ENCODE results near the gene PTGDS. TPM values are rescaled to one million over a fixed set of nuclear protein-coding genes. Genes with fewer than 3 reads are reported as not detected.

The PTGDS gene
- total and polyA plus RNA-seq, 10 of the 15 experiments (the other 5 are each of a cell fraction or from before 2014, with no cell fraction given), result not detected

GRCh38 chr9:136992819-136993369, 15.6 kb downstream of the PTGDS start:
- H3K36me3 ChIP-seq (ENCODE audit: control insufficient read depth in 2 of 2, insufficient read depth in 2 of 2, low read length in 1 of 2), result no peaks in the 10 kb centered on the region
- no peaks in the 10 kb centered on the region for H4K20me1 ChIP-seq (ENCODE audit: control insufficient read depth, insufficient read depth)
- peak overlapping the region; percentile 73 for H3K4me3 ChIP-seq
- intact Hi-C loops (cut with micrococcal nuclease; ENCODE audit: unreplicated experiment) (no loop called here), in situ Hi-C loops (cut with MboI) (no loop called here)
- H3K79me2 ChIP-seq (ENCODE audit: control insufficient read depth, insufficient read depth, low read length), result no peaks in the 10 kb centered on the region; the same call in 1 of the 2 replicates
- ChIA-PET SMC1A (ENCODE audit: uncharacterized antibody, unreplicated experiment) (interaction anchor here (1.1 kb wide), 1 partner anchor 45 kb away, joined by 4 read pairs; no protein-coding TSS in a partner anchor), POLR2A (interaction anchor here (1.2 to 1.5 kb wide), 4 partner anchors 27 to 248 kb away, joined by 3 to 4 read pairs (median 4); partner anchors contain the start of gene TUBB4B), RAD21 (ENCODE audit: unreplicated experiment) (interaction anchor here (1.3 to 1.7 kb wide), 2 partner anchors 45 to 226 kb away, joined by 3 to 8 read pairs; no protein-coding TSS in a partner anchor), CTCF (interaction anchor here (1.0 to 3.3 kb wide), 7 partner anchors 9 to 75 kb away, joined by 3 to 17 read pairs (median 5); no protein-coding TSS in a partner anchor)
- H3K4me2 ChIP-seq (ENCODE audit: control insufficient read depth, insufficient read depth), result peak overlapping the region; percentile 99
- no peaks in the 10 kb centered on the region; the same call in 2 of the 3 replicates for H3K9me3 ChIP-seq (replicated peaks; ENCODE audit: control insufficient read depth, insufficient read depth, low read length)
- peak overlapping the region; percentile 66 for H3K9ac ChIP-seq (ENCODE audit: control insufficient read depth, insufficient read depth, low read length)
- ATAC-seq (no peak; the same call in 2 of the 3 replicates), DNase-seq (ENCODE audit: low read depth, low spot score) (no peak), FAIRE-seq (no peak)
- peaks cover 27% of the 10 kb centered on the region for H3K4me1 ChIP-seq (ENCODE audit: control insufficient read depth, insufficient read depth, low read length)
- peak overlapping the region; percentile 92 for H2AFZ ChIP-seq (ENCODE audit: control insufficient read depth, low read depth, low read length)
- 33% methylated on average over 18 of the region's 18 CpGs for WGBS (ENCODE audit: insufficient coverage, insufficient replicate concordance, low lambda C conversion rate, missing lambda C conversion rate)
- peaks cover 2 to 5% of the 10 kb centered on the region in 2 experiments; a peak in 3 of 4 replicates for H3K27me3 ChIP-seq (replicated peaks in 1 of 2; ENCODE audit: control insufficient read depth in 2 of 2, insufficient read depth in 2 of 2, low read length in 1 of 2)
- peak overlapping the region; percentile 63 for H3K27ac ChIP-seq (ENCODE audit: control insufficient read depth, insufficient read depth)
- no TSS peak for BruUV-seq (replicated peaks)
- TF ChIP-seq NFYA (IDR thresholded peaks at IDR 0.05; ENCODE audit: borderline replicate concordance, low read depth, low read length) (no peak), REST (IDR thresholded peaks at IDR 0.05; ENCODE audit: low read depth, low read length) (peak; percentile 23; the same call in 1 of the 2 replicates), RUNX3 (IDR thresholded peaks at IDR 0.05; ENCODE audit: low read length) (no peak), SUZ12 (IDR thresholded peaks at IDR 0.05; ENCODE audit: unreplicated experiment) (no peak), ZNF24 (IDR thresholded peaks at IDR 0.05) (no peak), TCF12 (IDR thresholded peaks at IDR 0.05; ENCODE audit: low read depth, low read length) (no peak), SP1 (IDR thresholded peaks at IDR 0.05; ENCODE audit: low read depth, low read length) (no peak), ZBTB11 (CRISPR knock-in tag; IDR thresholded peaks at IDR 0.05) (no peak), MLLT1 (IDR thresholded peaks at IDR 0.05) (no peak), RELB (IDR thresholded peaks at IDR 0.05; ENCODE audit: low read depth) (no peak), ZNF207 (IDR thresholded peaks at IDR 0.05; ENCODE audit: borderline replicate concordance) (no peak), NFXL1 (IDR thresholded peaks at IDR 0.05; ENCODE audit: borderline replicate concordance) (peak; percentile 91), NR2F1 (conservative IDR thresholded peaks at IDR 0.05) (0 out of 2 replicates have a peak, but pooled peaks have one; percentile 47)
